ENCODE results near the gene CBFB. TPM values are rescaled to one million over a fixed set of nuclear protein-coding genes. Genes with fewer than 3 reads are reported as not detected.

Gene CBFB
- total and polyA plus RNA-seq, 11 donors, result 11.3 to 53.6 (median 28.1) TPM

GRCh38 chr16:67021321-67021720, 7.6 kb upstream of the CBFB start:
- Histone ChIP-seq H3K27ac (no peak overlapping the region), H3K4me1 (peaks cover 0 to 3% (median 0%) of the 10 kb centered on the region in 12 donors), H3K4me3 (no peak overlapping the region), H3K27me3 (no peaks in the 10 kb centered on the region), H3K9me3 (no peaks in the 10 kb centered on the region), H3K36me3 (no peaks in the 10 kb centered on the region)
- DNase-seq (no peak), ATAC-seq (no peak)
- intact Hi-C loops (cut with DNase I), result no loop called here
- TF ChIP-seq POLR2A (IDR thresholded peaks at IDR 0.05), result no peak
- no peak for TF ChIP-seq CTCF (IDR thresholded peaks at IDR 0.05)
- WGBS, 4 donors, result 85 to 87% (median 86%) methylated on average over 3 of the region's 3 CpGs

GRCh38 chr16:67022531-67023214, 6.3 kb upstream of the CBFB start:
- Histone ChIP-seq H3K27ac (no peak overlapping the region), H3K4me3 (no peak overlapping the region), H3K36me3 (no peaks in the 10 kb centered on the region), H3K4me1 (peaks cover 0 to 3% (median 0%) of the 10 kb centered on the region in 12 donors), H3K27me3 (no peaks in the 10 kb centered on the region), H3K9me3 (no peaks in the 10 kb centered on the region)
- TF ChIP-seq CTCF (IDR thresholded peaks at IDR 0.05) (no peak), POLR2A (IDR thresholded peaks at IDR 0.05) (no peak)
- WGBS, 4 donors, result 69 to 77% (median 73%) methylated on average over 4 of the region's 4 CpGs
- intact Hi-C loops (cut with DNase I), result no loop called here
- peak in 1 of 5 donors; percentile 7 for DNase-seq
- no peak for ATAC-seq

GRCh38 chr16:67023689-67024088, 5.3 kb upstream of the CBFB start:
- no peak overlapping the region for H3K27ac ChIP-seq
- TF ChIP-seq POLR2A (IDR thresholded peaks at IDR 0.05), result no peak
- TF ChIP-seq CTCF (IDR thresholded peaks at IDR 0.05), result no peak
- H3K9me3 ChIP-seq, result no peaks in the 10 kb centered on the region
- H3K27me3 ChIP-seq, result no peaks in the 10 kb centered on the region
- DNase-seq, result no peak
- no peak overlapping the region for H3K4me3 ChIP-seq
- 91 to 100% (median 95%) methylated on average over 1 of the region's 1 CpG for WGBS, 4 donors
- ATAC-seq, result no peak
- no peaks in the 10 kb centered on the region for H3K36me3 ChIP-seq
- H3K4me1 ChIP-seq, result peaks cover 0 to 12% (median 6%) of the 10 kb centered on the region in 12 donors
- intact Hi-C loops (cut with DNase I), result no loop called here

GRCh38 chr16:67024384-67025209, 4.4 kb upstream of the CBFB start:
- DNase-seq, result peak in 1 of 5 donors; percentile 5
- intact Hi-C loops (cut with DNase I), result loop anchor here in 2 of 10 donors (5.0 kb wide), 3 partner anchors 83 to 133 kb away; partner anchors contain the start of genes FBXL8 (in 1 of the 2), PHAF1 (in 1 of the 2) and TRADD (in 1 of the 2)

More at GRCh38 chr16:67024384-67025209, 4.4 kb upstream of the CBFB start:
- Histone ChIP-seq H3K27me3 (no peaks in the 10 kb centered on the region), H3K4me1 (peaks cover 0 to 12% (median 6%) of the 10 kb centered on the region in 12 donors), H3K4me3 (no peak overlapping the region), H3K27ac (no peak overlapping the region), H3K36me3 (no peaks in the 10 kb centered on the region), H3K9me3 (no peaks in the 10 kb centered on the region)
- no peak for ATAC-seq
- 73 to 77% (median 75%) methylated on average over 4 of the region's 4 CpGs for WGBS, 4 donors
- TF ChIP-seq POLR2A (IDR thresholded peaks at IDR 0.05) (no peak), CTCF (IDR thresholded peaks at IDR 0.05) (no peak)
